Caco-2 (cell line): Measurements from ENCODE around the gene STAT3. TPM values are rescaled to one million over a fixed set of nuclear protein-coding genes. Genes with fewer than 3 reads are reported as not detected.
"Not testable (repeated sequence)": the region's sequence is repeated elsewhere in the genome, so short reads cannot be mapped to it uniquely, and the experiment has no call there.

Experiments used
- BruUV-seq: library from RNA; stranded (reverse); fragments of 400-500 nt; replicated peaks from 2 replicates; lab custom pipeline; 2021; lab: Mats Ljungman, UMichigan
- CTCF ChIA-PET: fragments of 300-600 bp; sonication (Branson Sonifier 250); formaldehyde crosslinking; loops from one replicate; lab custom pipeline; 2022; ENCODE audit warnings: antibody characterized with exemption; lab: Charles Lee
- POLR2A ChIA-PET: fragments of 300-600 bp; sonication (Branson Sonifier 250); formaldehyde crosslinking; loops from one replicate; lab custom pipeline; 2022; ENCODE audit warnings: antibody characterized with exemption; lab: Charles Lee
- DNase-seq, 2 experiments: peaks; one replicate each; pipeline versions ENCODE4 v3.0.0 to v3.0.0-alpha.2; 2020 to 2022
- H3K27me3 ChIP-seq: replicated peaks from 2 replicates; pipeline ENCODE4 v1.6.0; 2011; ENCODE audit warnings: low read length; ENCODE audit not compliant: control insufficient read depth, insufficient read depth
- H3K36me3 ChIP-seq: 2 replicates; pipeline ENCODE4 v1.5.1; 2011; ENCODE audit warnings: low read length; ENCODE audit not compliant: control insufficient read depth, insufficient read depth
- H3K4me1 ChIP-seq: fragments of 250-450 bp; sonication (Bioruptor Pico); 2 replicates; pipeline ENCODE4 v1.5.1; 2020; ENCODE audit warnings: mild to moderate bottlenecking
- H3K4me3 ChIP-seq: 2 replicates; pipeline ENCODE4 v1.5.1; 2011; ENCODE audit warnings: low read depth, mild to moderate bottlenecking, control low read depth, low read length
- H3K9me3 ChIP-seq: fragments of 250-450 bp; sonication (Bioruptor Pico); 2 replicates; pipeline ENCODE4 v1.5.1; 2020; ENCODE audit warnings: mild to moderate bottlenecking, moderate library complexity
- H3K27ac Mint-ChIP-seq: one replicate; pipeline ENCODE4 v1.8.0; 2022; ENCODE audit warnings: mixed read lengths; ENCODE audit not compliant: unreplicated experiment
- H3K27me3 Mint-ChIP-seq: one replicate; pipeline ENCODE4 v1.8.0; 2022; ENCODE audit warnings: mixed read lengths; ENCODE audit not compliant: insufficient read depth, unreplicated experiment
- H3K36me3 Mint-ChIP-seq: one replicate; pipeline ENCODE4 v1.8.0; 2022; ENCODE audit warnings: mild to moderate bottlenecking, mixed read lengths; ENCODE audit not compliant: insufficient read depth, unreplicated experiment
- H3K4me1 Mint-ChIP-seq: one replicate; pipeline ENCODE4 v1.8.0; 2022; ENCODE audit warnings: low read depth, mixed read lengths; ENCODE audit not compliant: unreplicated experiment
- H3K4me3 Mint-ChIP-seq: one replicate; pipeline ENCODE4 v1.8.0; 2022; ENCODE audit warnings: mild to moderate bottlenecking, moderate library complexity, mixed read lengths; ENCODE audit not compliant: unreplicated experiment
- H3K9me3 Mint-ChIP-seq: one replicate; pipeline ENCODE4 v1.8.0; 2022; ENCODE audit warnings: mixed read lengths; ENCODE audit not compliant: unreplicated experiment
- CTCF ChIP-seq, 2 experiments: fragments of 200-600 bp in 1 of 2; IDR thresholded peaks; 1 replicate in 1 of 2; 2 replicates in 1 of 2; pipeline versions ENCODE4 v1.5.1 to v1.8.0; 2011 to 2022; ENCODE audit warnings: antibody characterized with exemption in 1 of 2, control low read depth in 1 of 2, inconsistent platforms in 1 of 2, low read depth in 1 of 2, low read length in 1 of 2, mild to moderate bottlenecking in 1 of 2, moderate library complexity in 1 of 2; ENCODE audit not compliant: insufficient read depth in 1 of 2, severe bottlenecking in 1 of 2, unreplicated experiment in 1 of 2
- intact Hi-C: fragments of 100-400 bp; cut with micrococcal nuclease; formaldehyde crosslinking; loops from one replicate; pipeline ENCODE4 v1.10.0; 2022; ENCODE audit not compliant: unreplicated experiment
- total RNA-seq: library from RNA; stranded (reverse); gene quantifications from 2 replicates; pipeline ENCODE4 v1.2.3, GENCODE V29; 2022

The STAT3 gene
- total RNA-seq, 1 experiment from 2014 or later = 73.7 TPM

- peaks cover under 1% of the 10 kb centered on the region for H3K36me3 Mint-ChIP-seq
- ChIA-PET POLR2A (no interaction called here), CTCF (no interaction called here)
- TF ChIP-seq CTCF (IDR thresholded peaks at IDR 0.05; ENCODE audit: insufficient read depth in 1 of 2, low read depth in 1 of 2, low read length in 1 of 2, severe bottlenecking in 1 of 2, unreplicated experiment in 1 of 2) = no peak
- no peaks in the 10 kb centered on the region for H3K27me3 ChIP-seq
- no peak overlapping the region for H3K4me3 Mint-ChIP-seq
- H3K4me1 Mint-ChIP-seq = peaks cover 10% of the 10 kb centered on the region
- no peak overlapping the region for H3K27ac Mint-ChIP-seq
- no peaks in the 10 kb centered on the region for H3K9me3 ChIP-seq
- no peaks in the 10 kb centered on the region for H3K9me3 Mint-ChIP-seq
- no TSS peak for BruUV-seq
- H3K4me3 ChIP-seq = no peak overlapping the region
- H3K27me3 Mint-ChIP-seq = no peaks in the 10 kb centered on the region
- no peaks in the 10 kb centered on the region; the same call in 1 of the 2 replicates for H3K36me3 ChIP-seq
- intact Hi-C loops = no loop called here
- no peak for DNase-seq
- peaks cover 13% of the 10 kb centered on the region for H3K4me1 ChIP-seq
Measured at GRCh38 chr17:42378359-42378958, 9.8 kb downstream of the STAT3 start.

GRCh38 chr17:42373896-42374295, 14.3 kb downstream of the STAT3 start:
- Mint-ChIP-seq H3K36me3 (peaks cover 17% of the 10 kb centered on the region), H3K9me3 (peaks cover 8% of the 10 kb centered on the region), H3K4me3 (no peak overlapping the region), H3K27ac (no peak overlapping the region), H3K27me3 (no peaks in the 10 kb centered on the region), H3K4me1 (no peaks in the 10 kb centered on the region)
- Histone ChIP-seq H3K4me1 (no peaks in the 10 kb centered on the region), H3K4me3 (no peak overlapping the region), H3K36me3 (no peaks in the 10 kb centered on the region), H3K27me3 (no peaks in the 10 kb centered on the region), H3K9me3 (peaks cover 6% of the 10 kb centered on the region; the same call in 1 of the 2 replicates)
- no peak for TF ChIP-seq CTCF (IDR thresholded peaks at IDR 0.05; ENCODE audit: insufficient read depth in 1 of 2, low read depth in 1 of 2, low read length in 1 of 2, severe bottlenecking in 1 of 2, unreplicated experiment in 1 of 2)
- ChIA-PET CTCF (no interaction called here), POLR2A (interaction anchor here (0.5 kb wide), 1 partner anchor 8 kb away, joined by 5 read pairs; no protein-coding TSS in a partner anchor)
- DNase-seq = no peak
- BruUV-seq = no TSS peak
- intact Hi-C loops = no loop called here

- H3K4me3 ChIP-seq = no peak overlapping the region
- no peak overlapping the region for H3K27ac Mint-ChIP-seq
- intact Hi-C loops = no loop called here
- peaks cover 8% of the 10 kb centered on the region for H3K9me3 Mint-ChIP-seq
- no peaks in the 10 kb centered on the region for H3K4me1 Mint-ChIP-seq
- no peak overlapping the region for H3K4me3 Mint-ChIP-seq
- TF ChIP-seq CTCF (IDR thresholded peaks at IDR 0.05; ENCODE audit: insufficient read depth in 1 of 2, low read depth in 1 of 2, low read length in 1 of 2, severe bottlenecking in 1 of 2, unreplicated experiment in 1 of 2) = no peak
- H3K9me3 ChIP-seq = peaks cover 6% of the 10 kb centered on the region; the same call in 1 of the 2 replicates
- DNase-seq = no peak
- BruUV-seq = no TSS peak
- H3K27me3 Mint-ChIP-seq = no peaks in the 10 kb centered on the region
- H3K36me3 ChIP-seq = no peaks in the 10 kb centered on the region
- H3K36me3 Mint-ChIP-seq = peaks cover 17% of the 10 kb centered on the region
- ChIA-PET CTCF (no interaction called here), POLR2A (no interaction called here)
- no peaks in the 10 kb centered on the region for H3K27me3 ChIP-seq
- H3K4me1 ChIP-seq = no peaks in the 10 kb centered on the region
Measured at GRCh38 chr17:42372142-42372541, 16.1 kb downstream of the STAT3 start.

- CTCF ChIA-PET = interaction anchor here (0.6 kb wide), 1 partner anchor 180 kb away, joined by 5 read pairs; no protein-coding TSS in a partner anchor
- H3K4me1 Mint-ChIP-seq, H3K36me3 ChIP-seq, H3K4me3 ChIP-seq, DNase-seq, H3K4me3 Mint-ChIP-seq, H3K27ac Mint-ChIP-seq, H3K4me1 ChIP-seq, H3K9me3 ChIP-seq, BruUV-seq, H3K27me3 Mint-ChIP-seq, H3K27me3 ChIP-seq, POLR2A ChIA-PET, intact Hi-C loops, H3K9me3 Mint-ChIP-seq: not testable (repeated sequence)
- H3K36me3 Mint-ChIP-seq = peaks cover 17% of the 10 kb centered on the region
Measured at GRCh38 chr17:42368797-42369561, 19.3 kb downstream of the STAT3 start.
